Subcutaneous adipose tissue (tissue), 4 donors: ENCODE data around the gene ATP2A3. TPM values are rescaled to one million over a fixed set of nuclear protein-coding genes. Genes with fewer than 3 reads are reported as not detected.

Experiments used
- CTCF ChIP-seq: fragments of 450-650 bp; IDR thresholded peaks from one replicate; pipeline ENCODE4 v1.5.1; 2016; ENCODE audit warnings: low read depth, mild to moderate bottlenecking, control low read depth, antibody characterized with exemption, moderate library complexity
- total RNA-seq, 4 donors: library from RNA; depleted of rRNA; stranded (reverse); fragments of >200 nt; gene quantifications; one replicate each; pipeline ENCODE4 v1.1.0, GENCODE V29; 2016

The ATP2A3 gene
- total RNA-seq, 4 donors from 2014 or later = 2.3 to 7.5 (median 3.3) TPM

- TF ChIP-seq CTCF = no peak
These were observed 36.9 kb upstream of the ATP2A3 start for GRCh38 chr17:4001048-4001590.

- TF ChIP-seq CTCF = no peak
These were observed 34.2 kb upstream of the ATP2A3 start for GRCh38 chr17:3998436-3998835.

DNA sequence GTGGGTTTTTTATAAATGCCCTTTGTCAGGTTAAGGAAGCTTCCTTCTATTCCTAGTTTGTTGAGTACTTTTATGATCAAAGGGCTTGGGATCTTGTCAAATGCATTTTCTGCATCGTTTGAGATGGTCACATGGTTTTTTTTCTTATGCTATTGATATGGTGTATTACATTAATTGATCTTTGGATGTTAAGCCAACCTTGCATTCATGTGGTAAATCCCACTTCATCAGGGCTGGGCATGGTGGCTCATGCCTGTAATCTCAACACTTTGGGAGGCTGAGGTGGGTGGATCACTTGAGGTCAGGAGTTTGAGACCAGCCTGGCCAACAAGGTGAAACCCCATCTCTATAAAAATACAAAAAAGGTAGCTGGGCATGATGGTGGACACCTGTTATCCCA, 30.8 kb upstream of the ATP2A3 start:
- TF ChIP-seq CTCF = no peak

GRCh38 chr17:3994221-3994576, 30.0 kb upstream of the ATP2A3 start:
- no peak for TF ChIP-seq CTCF

GRCh38 chr17:3993493-3994220, 29.4 kb upstream of the ATP2A3 start:
- TF ChIP-seq CTCF = no peak

- TF ChIP-seq CTCF = no peak
These were observed 28.1 kb upstream of the ATP2A3 start for GRCh38 chr17:3992370-3992769.

DNA sequence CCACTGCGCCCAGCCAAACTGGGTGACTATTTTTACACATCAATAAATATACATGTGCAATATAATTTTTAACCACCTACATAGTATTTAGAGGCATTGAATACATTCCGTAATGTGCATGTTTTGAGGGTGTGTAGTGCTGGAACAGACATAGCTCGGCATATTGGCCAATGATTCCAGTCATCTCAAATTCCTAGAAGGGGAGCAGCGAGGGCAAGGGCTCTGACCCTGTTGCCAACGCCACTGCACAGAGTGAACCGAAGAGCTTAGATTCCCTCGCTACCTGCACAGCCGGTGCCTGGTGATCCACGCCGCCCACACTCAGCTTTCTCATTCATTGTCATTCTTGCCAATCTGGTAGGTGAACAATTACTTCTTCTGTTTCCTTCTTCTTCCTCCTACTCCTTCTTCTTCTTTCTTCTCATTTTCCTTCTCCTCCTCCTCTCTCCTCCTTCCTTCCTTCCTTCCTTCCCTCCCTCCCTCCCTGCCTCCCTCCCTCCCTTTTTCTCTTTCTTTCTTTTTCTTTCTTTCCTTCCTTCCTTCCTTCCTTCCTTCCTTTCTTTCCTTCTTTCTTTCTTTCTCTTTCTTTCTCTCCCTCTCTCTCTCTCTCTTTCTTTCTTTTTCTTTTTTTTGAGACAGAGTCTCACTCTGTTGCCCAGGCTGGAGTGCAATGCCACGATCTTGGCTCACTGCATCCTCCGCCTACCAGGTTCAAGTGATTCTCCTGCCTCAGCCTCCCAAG, 26.3 kb upstream of the ATP2A3 start:
- TF ChIP-seq CTCF = no peak
